ENCODE measurements around the gene MNX1. TPM values are rescaled to one million over a fixed set of nuclear protein-coding genes. Genes with fewer than 3 reads are reported as not detected.

MNX1 gene
- total RNA-seq, 1 experiment from 2014 or later = 2.6 TPM

DNA sequence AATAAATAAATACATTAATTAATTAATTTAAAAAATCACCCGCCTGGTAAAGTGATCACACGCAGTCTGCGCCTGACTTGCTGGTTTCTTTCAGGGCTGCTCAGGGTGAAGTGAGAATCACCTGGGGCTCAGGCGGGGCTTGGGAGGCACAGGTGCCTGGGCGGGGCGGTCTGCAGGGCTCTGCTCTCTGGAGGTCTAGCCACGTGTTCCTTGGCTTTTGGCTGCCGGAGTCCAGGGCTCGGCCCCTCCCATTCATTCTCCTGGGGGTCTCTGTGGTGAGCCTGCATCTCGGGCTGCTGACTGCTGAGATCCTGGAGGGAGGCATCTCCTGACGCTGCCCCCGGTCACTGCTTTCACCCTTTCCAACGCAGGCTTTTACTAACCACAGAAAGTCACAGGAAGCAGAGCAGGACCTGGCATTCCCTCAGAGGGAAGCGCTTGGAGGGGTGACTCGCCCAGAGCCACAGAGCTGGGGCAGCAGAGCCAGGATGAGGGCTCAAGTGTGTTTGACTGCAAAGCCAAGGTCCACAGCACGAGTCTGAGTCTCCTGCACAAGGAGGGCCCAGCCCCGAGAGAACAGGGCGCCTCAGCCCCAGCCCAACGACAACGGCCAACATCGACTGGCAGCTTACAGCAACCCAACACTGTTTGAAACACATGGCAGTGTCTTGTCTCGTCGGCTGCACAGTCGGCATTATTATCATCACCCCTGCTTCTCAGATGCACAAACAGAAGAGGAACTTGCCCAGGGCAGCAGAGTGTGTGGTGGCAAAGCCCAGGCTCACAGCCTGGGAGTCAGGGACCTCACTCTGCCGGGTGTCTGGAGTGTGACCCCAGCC, 22.4 kb upstream of the MNX1 start:
- H2AFZ ChIP-seq (ENCODE audit: low read length) = no peak overlapping the region
- H3K9me3 ChIP-seq (ENCODE audit: low read length) = no peaks in the 10 kb centered on the region
- no peak overlapping the region for H3K4me3 ChIP-seq (ENCODE audit: low read length)
- H3K36me3 ChIP-seq (ENCODE audit: low read depth, low read length) = no peaks in the 10 kb centered on the region
- DNase-seq (peak; percentile 46), ATAC-seq (peak; percentile 38)
- BruUV-seq (replicated peaks) = no TSS peak
- H4K20me1 ChIP-seq (ENCODE audit: low read length) = no peaks in the 10 kb centered on the region
- POLR2A ChIA-PET (ENCODE audit: unreplicated experiment) = no interaction called here
- CTCF ChIA-PET = no interaction called here
- H3K79me2 ChIP-seq (ENCODE audit: low read length) = no peaks in the 10 kb centered on the region
- H3K27me3 ChIP-seq (ENCODE audit: low read length) = 0 out of 2 replicates have a peak, but pooled peaks cover 3% of the 10 kb centered on the region
- H3K4me1 ChIP-seq (ENCODE audit: insufficient read depth, low read length) = peaks cover 9% of the 10 kb centered on the region
- H3K4me2 ChIP-seq (ENCODE audit: low read length) = no peak overlapping the region
- no peaks in the 10 kb centered on the region for H3F3A ChIP-seq (ENCODE audit: low read length, unreplicated experiment)
- no peak overlapping the region for H3K9ac ChIP-seq (ENCODE audit: low read length)
- intact Hi-C loops (cut with micrococcal nuclease) = no loop called here
- TF ChIP-seq EZH2 (IDR thresholded peaks at IDR 0.05; ENCODE audit: low read length, unreplicated experiment) = no peak
- no peak for TF ChIP-seq EZH2phosphoT487 (IDR thresholded peaks at IDR 0.05; ENCODE audit: borderline replicate concordance, low read length)
- TF ChIP-seq, protein P1, sequence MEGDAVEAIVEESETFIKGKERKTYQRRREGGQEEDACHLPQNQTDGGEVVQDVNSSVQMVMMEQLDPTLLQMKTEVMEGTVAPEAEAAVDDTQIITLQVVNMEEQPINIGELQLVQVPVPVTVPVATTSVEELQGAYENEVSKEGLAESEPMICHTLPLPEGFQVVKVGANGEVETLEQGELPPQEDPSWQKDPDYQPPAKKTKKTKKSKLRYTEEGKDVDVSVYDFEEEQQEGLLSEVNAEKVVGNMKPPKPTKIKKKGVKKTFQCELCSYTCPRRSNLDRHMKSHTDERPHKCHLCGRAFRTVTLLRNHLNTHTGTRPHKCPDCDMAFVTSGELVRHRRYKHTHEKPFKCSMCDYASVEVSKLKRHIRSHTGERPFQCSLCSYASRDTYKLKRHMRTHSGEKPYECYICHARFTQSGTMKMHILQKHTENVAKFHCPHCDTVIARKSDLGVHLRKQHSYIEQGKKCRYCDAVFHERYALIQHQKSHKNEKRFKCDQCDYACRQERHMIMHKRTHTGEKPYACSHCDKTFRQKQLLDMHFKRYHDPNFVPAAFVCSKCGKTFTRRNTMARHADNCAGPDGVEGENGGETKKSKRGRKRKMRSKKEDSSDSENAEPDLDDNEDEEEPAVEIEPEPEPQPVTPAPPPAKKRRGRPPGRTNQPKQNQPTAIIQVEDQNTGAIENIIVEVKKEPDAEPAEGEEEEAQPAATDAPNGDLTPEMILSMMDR (conservative IDR thresholded peaks at IDR 0.05; ENCODE audit: low read depth, low read length) = no peak
- no peaks in the 10 kb centered on the region for H3K9me2 ChIP-seq (replicated peaks; ENCODE audit: low read length)
- H3K27ac ChIP-seq (ENCODE audit: low read length) = no peak overlapping the region

GRCh38 chr7:157032128-157032527, 21.7 kb upstream of the MNX1 start:
- Histone ChIP-seq H3K79me2 (ENCODE audit: low read length) (no peaks in the 10 kb centered on the region), H2AFZ (ENCODE audit: low read length) (no peak overlapping the region), H3F3A (ENCODE audit: low read length, unreplicated experiment) (no peaks in the 10 kb centered on the region), H3K27me3 (ENCODE audit: low read length) (0 out of 2 replicates have a peak, but pooled peaks cover 3% of the 10 kb centered on the region), H3K9me3 (ENCODE audit: low read length) (no peaks in the 10 kb centered on the region), H3K9ac (ENCODE audit: low read length) (no peak overlapping the region), H3K27ac (ENCODE audit: low read length) (no peak overlapping the region), H3K4me1 (ENCODE audit: insufficient read depth, low read length) (peaks cover 15% of the 10 kb centered on the region), H3K9me2 (replicated peaks; ENCODE audit: low read length) (no peaks in the 10 kb centered on the region), H3K36me3 (ENCODE audit: low read depth, low read length) (no peaks in the 10 kb centered on the region), H3K4me3 (ENCODE audit: low read length) (no peak overlapping the region), H3K4me2 (ENCODE audit: low read length) (no peak overlapping the region), H4K20me1 (ENCODE audit: low read length) (no peaks in the 10 kb centered on the region)
- DNase-seq (no peak), ATAC-seq (no peak)
- CTCF ChIA-PET = no interaction called here
- TF ChIP-seq EZH2 (IDR thresholded peaks at IDR 0.05; ENCODE audit: low read length, unreplicated experiment) = no peak
- TF ChIP-seq, protein P1 (conservative IDR thresholded peaks at IDR 0.05; ENCODE audit: low read depth, low read length) = no peak
- no peak for TF ChIP-seq EZH2phosphoT487 (IDR thresholded peaks at IDR 0.05; ENCODE audit: borderline replicate concordance, low read length)
- intact Hi-C loops (cut with micrococcal nuclease) = no loop called here
- POLR2A ChIA-PET (ENCODE audit: unreplicated experiment) = no interaction called here
- BruUV-seq (replicated peaks) = no TSS peak

Measured in PC-3 (cell line).